ENCODE measurements around the gene RABAC1. TPM values are rescaled to one million over a fixed set of nuclear protein-coding genes. Genes with fewer than 3 reads are reported as not detected.

RABAC1 gene
- total and polyA plus RNA-seq, 2 experiments from 2014 or later, result 151 to 206 TPM

- Histone ChIP-seq H2AFZ (no peak overlapping the region), H3K9me2 (ENCODE audit: insufficient read depth) (no peaks in the 10 kb centered on the region), H3K27me3 (ENCODE audit: insufficient read depth) (peaks cover 53% of the 10 kb centered on the region), H3K4me1 (ENCODE audit: insufficient read depth) (no peaks in the 10 kb centered on the region; the same call in 1 of the 2 replicates), H3K79me2 (replicated peaks; ENCODE audit: insufficient read depth) (no peaks in the 10 kb centered on the region), H3F3A (replicated peaks; ENCODE audit: low read depth) (no peaks in the 10 kb centered on the region), H3K36me3 (ENCODE audit: insufficient read depth) (peaks cover 3% of the 10 kb centered on the region; the same call in 1 of the 2 replicates), H4K20me1 (replicated peaks; ENCODE audit: insufficient read depth) (no peaks in the 10 kb centered on the region; the same call in 1 of the 2 replicates), H3K27ac (ENCODE audit: low read depth) (no peak overlapping the region), H3K4me2 (no peak overlapping the region), H3K4me3 (no peak overlapping the region)
- H3K9me3 Mint-ChIP-seq, result peaks cover 3% of the 10 kb centered on the region; the same call in 1 of the 3 replicates
- peaks cover 52% of the 10 kb centered on the region for H3K27me3 Mint-ChIP-seq (ENCODE audit: insufficient read depth, low read depth, poor library complexity)
- peaks cover 20% of the 10 kb centered on the region for H3K4me1 Mint-ChIP-seq
- no peak overlapping the region for H3K27ac Mint-ChIP-seq
- no peak overlapping the region for H3K4me3 Mint-ChIP-seq
- ATAC-seq (no peak), DNase-seq (ENCODE audit: low spot score) (no peak)
- TF ChIP-seq, protein P1, sequence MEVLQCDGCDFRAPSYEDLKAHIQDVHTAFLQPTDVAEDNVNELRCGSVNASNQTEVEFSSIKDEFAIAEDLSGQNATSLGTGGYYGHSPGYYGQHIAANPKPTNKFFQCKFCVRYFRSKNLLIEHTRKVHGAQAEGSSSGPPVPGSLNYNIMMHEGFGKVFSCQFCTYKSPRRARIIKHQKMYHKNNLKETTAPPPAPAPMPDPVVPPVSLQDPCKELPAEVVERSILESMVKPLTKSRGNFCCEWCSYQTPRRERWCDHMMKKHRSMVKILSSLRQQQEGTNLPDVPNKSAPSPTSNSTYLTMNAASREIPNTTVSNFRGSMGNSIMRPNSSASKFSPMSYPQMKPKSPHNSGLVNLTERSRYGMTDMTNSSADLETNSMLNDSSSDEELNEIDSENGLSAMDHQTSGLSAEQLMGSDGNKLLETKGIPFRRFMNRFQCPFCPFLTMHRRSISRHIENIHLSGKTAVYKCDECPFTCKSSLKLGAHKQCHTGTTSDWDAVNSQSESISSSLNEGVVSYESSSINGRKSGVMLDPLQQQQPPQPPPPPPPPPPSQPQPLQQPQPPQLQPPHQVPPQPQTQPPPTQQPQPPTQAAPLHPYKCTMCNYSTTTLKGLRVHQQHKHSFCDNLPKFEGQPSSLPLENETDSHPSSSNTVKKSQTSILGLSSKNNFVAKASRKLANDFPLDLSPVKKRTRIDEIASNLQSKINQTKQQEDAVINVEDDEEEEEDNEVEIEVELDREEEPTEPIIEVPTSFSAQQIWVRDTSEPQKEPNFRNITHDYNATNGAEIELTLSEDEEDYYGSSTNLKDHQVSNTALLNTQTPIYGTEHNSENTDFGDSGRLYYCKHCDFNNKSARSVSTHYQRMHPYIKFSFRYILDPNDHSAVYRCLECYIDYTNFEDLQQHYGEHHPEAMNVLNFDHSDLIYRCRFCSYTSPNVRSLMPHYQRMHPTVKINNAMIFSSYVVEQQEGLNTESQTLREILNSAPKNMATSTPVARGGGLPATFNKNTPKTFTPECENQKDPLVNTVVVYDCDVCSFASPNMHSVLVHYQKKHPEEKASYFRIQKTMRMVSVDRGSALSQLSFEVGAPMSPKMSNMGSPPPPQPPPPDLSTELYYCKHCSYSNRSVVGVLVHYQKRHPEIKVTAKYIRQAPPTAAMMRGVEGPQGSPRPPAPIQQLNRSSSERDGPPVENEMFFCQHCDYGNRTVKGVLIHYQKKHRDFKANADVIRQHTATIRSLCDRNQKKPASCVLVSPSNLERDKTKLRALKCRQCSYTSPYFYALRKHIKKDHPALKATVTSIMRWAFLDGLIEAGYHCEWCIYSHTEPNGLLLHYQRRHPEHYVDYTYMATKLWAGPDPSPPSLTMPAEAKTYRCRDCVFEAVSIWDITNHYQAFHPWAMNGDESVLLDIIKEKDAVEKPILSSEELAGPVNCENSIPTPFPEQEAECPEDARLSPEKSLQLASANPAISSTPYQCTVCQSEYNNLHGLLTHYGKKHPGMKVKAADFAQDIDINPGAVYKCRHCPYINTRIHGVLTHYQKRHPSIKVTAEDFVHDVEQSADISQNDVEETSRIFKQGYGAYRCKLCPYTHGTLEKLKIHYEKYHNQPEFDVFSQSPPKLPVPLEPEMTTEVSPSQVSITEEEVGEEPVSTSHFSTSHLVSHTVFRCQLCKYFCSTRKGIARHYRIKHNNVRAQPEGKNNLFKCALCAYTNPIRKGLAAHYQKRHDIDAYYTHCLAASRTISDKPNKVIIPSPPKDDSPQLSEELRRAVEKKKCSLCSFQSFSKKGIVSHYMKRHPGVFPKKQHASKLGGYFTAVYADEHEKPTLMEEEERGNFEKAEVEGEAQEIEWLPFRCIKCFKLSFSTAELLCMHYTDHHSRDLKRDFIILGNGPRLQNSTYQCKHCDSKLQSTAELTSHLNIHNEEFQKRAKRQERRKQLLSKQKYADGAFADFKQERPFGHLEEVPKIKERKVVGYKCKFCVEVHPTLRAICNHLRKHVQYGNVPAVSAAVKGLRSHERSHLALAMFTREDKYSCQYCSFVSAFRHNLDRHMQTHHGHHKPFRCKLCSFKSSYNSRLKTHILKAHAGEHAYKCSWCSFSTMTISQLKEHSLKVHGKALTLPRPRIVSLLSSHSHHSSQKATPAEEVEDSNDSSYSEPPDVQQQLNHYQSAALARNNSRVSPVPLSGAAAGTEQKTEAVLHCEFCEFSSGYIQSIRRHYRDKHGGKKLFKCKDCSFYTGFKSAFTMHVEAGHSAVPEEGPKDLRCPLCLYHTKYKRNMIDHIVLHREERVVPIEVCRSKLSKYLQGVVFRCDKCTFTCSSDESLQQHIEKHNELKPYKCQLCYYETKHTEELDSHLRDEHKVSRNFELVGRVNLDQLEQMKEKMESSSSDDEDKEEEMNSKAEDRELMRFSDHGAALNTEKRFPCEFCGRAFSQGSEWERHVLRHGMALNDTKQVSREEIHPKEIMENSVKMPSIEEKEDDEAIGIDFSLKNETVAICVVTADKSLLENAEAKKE (CRISPR knock-in tag; IDR thresholded peaks at IDR 0.05), result no peak
- no peak for TF ChIP-seq JUNB (IDR thresholded peaks at IDR 0.05; ENCODE audit: unreplicated experiment)
- no peak for TF ChIP-seq ZNF114 (CRISPR knock-in tag; IDR thresholded peaks at IDR 0.05)
- TF ChIP-seq, protein P2, sequence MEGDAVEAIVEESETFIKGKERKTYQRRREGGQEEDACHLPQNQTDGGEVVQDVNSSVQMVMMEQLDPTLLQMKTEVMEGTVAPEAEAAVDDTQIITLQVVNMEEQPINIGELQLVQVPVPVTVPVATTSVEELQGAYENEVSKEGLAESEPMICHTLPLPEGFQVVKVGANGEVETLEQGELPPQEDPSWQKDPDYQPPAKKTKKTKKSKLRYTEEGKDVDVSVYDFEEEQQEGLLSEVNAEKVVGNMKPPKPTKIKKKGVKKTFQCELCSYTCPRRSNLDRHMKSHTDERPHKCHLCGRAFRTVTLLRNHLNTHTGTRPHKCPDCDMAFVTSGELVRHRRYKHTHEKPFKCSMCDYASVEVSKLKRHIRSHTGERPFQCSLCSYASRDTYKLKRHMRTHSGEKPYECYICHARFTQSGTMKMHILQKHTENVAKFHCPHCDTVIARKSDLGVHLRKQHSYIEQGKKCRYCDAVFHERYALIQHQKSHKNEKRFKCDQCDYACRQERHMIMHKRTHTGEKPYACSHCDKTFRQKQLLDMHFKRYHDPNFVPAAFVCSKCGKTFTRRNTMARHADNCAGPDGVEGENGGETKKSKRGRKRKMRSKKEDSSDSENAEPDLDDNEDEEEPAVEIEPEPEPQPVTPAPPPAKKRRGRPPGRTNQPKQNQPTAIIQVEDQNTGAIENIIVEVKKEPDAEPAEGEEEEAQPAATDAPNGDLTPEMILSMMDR (conservative IDR thresholded peaks at IDR 0.05; ENCODE audit: low read depth in 2 of 2), result no peak
- no peak for TF ChIP-seq NANOG (IDR thresholded peaks at IDR 0.05; ENCODE audit: borderline replicate concordance)
- TF ChIP-seq EZH2 (IDR thresholded peaks at IDR 0.05; ENCODE audit: low read depth, unreplicated experiment), result no peak
- no peak for TF ChIP-seq STAT1 (IDR thresholded peaks at IDR 0.05; ENCODE audit: unreplicated experiment)
- no peak for TF ChIP-seq ZNF331 (CRISPR knock-in tag; IDR thresholded peaks at IDR 0.05; ENCODE audit: low read depth)
- TF ChIP-seq, protein P3, sequence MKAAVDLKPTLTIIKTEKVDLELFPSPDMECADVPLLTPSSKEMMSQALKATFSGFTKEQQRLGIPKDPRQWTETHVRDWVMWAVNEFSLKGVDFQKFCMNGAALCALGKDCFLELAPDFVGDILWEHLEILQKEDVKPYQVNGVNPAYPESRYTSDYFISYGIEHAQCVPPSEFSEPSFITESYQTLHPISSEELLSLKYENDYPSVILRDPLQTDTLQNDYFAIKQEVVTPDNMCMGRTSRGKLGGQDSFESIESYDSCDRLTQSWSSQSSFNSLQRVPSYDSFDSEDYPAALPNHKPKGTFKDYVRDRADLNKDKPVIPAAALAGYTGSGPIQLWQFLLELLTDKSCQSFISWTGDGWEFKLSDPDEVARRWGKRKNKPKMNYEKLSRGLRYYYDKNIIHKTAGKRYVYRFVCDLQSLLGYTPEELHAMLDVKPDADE (IDR thresholded peaks at IDR 0.05), result no peak
- TF ChIP-seq, protein P4, sequence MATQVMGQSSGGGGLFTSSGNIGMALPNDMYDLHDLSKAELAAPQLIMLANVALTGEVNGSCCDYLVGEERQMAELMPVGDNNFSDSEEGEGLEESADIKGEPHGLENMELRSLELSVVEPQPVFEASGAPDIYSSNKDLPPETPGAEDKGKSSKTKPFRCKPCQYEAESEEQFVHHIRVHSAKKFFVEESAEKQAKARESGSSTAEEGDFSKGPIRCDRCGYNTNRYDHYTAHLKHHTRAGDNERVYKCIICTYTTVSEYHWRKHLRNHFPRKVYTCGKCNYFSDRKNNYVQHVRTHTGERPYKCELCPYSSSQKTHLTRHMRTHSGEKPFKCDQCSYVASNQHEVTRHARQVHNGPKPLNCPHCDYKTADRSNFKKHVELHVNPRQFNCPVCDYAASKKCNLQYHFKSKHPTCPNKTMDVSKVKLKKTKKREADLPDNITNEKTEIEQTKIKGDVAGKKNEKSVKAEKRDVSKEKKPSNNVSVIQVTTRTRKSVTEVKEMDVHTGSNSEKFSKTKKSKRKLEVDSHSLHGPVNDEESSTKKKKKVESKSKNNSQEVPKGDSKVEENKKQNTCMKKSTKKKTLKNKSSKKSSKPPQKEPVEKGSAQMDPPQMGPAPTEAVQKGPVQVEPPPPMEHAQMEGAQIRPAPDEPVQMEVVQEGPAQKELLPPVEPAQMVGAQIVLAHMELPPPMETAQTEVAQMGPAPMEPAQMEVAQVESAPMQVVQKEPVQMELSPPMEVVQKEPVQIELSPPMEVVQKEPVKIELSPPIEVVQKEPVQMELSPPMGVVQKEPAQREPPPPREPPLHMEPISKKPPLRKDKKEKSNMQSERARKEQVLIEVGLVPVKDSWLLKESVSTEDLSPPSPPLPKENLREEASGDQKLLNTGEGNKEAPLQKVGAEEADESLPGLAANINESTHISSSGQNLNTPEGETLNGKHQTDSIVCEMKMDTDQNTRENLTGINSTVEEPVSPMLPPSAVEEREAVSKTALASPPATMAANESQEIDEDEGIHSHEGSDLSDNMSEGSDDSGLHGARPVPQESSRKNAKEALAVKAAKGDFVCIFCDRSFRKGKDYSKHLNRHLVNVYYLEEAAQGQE (IDR thresholded peaks at IDR 0.05; ENCODE audit: unreplicated experiment), result no peak
- no peak for TF ChIP-seq CREB1 (CRISPR knock-in tag; IDR thresholded peaks at IDR 0.05; ENCODE audit: low read depth)
- TF ChIP-seq EZH2phosphoT487 (IDR thresholded peaks at IDR 0.05; ENCODE audit: unreplicated experiment), result no peak
- no peak for TF ChIP-seq POLR2AphosphoS5 (IDR thresholded peaks at IDR 0.05; ENCODE audit: low read depth)
- H3K36me3 Mint-ChIP-seq (ENCODE audit: low read depth), result peaks cover 19% of the 10 kb centered on the region
Measured at GRCh38 chr19:41908724-41909464, 50.2 kb downstream of the RABAC1 start.
